Kidney epithelial cell (primary cell): ENCODE results near the gene SLC22A13. TPM values are rescaled to one million over a fixed set of nuclear protein-coding genes. Genes with fewer than 3 reads are reported as not detected.

Experiments
- DNase-seq: peaks from one replicate; pipeline ENCODE4 v3.0.0-alpha.2; 2010; ENCODE audit warnings: low read depth
- H3K27me3 ChIP-seq: 2 replicates; pipeline ENCODE4 v1.6.0; 2011; ENCODE audit warnings: low read length; ENCODE audit not compliant: control insufficient read depth, insufficient read depth
- H3K36me3 ChIP-seq: 2 replicates; pipeline ENCODE4 v1.5.1; 2011; ENCODE audit warnings: low read length; ENCODE audit not compliant: control insufficient read depth, insufficient read depth
- H3K4me3 ChIP-seq: 2 replicates; pipeline ENCODE4 v1.5.1; 2011; ENCODE audit warnings: low read depth, mild to moderate bottlenecking, control low read depth, low read length
- total RNA-seq: library from RNA; depleted of rRNA; stranded (reverse); fragments of >200 nt; gene quantifications from 2 replicates; pipeline ENCODE4 v1.2.3, GENCODE V29; 2015
- TF ChIP-seq, protein P1 (sequence below): IDR thresholded peaks from 2 replicates; pipeline ENCODE4 v1.5.1; 2011; ENCODE audit warnings: mild to moderate bottlenecking, moderate library complexity, low read length, control low read depth, inconsistent platforms; ENCODE audit not compliant: insufficient read depth, poor library complexity, severe bottlenecking

The SLC22A13 gene
- total RNA-seq, 1 donor from 2014 or later, result not detected

DNA sequence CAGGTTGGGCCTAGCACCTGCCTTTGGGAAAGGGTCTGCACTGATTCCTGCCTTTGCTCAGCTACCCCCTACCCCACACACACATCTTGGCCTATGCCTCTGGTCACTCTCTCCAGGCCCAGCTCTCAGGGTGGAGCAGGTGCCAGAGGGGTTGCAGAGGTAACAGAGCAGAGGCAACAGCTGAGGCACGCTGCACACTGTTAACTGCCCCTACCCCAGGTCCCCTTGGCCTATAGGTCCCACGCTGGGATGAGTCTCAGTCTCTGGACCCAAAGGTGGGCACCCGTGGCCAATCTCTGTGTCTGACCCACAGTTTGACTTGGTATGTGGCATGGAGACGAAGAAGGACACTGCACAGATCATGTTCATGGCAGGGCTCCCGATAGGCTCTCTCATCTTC is 41.3 kb downstream of the SLC22A13 start:
- no peaks in the 10 kb centered on the region for H3K27me3 ChIP-seq
- no peak overlapping the region for H3K4me3 ChIP-seq
- TF ChIP-seq, protein P1, sequence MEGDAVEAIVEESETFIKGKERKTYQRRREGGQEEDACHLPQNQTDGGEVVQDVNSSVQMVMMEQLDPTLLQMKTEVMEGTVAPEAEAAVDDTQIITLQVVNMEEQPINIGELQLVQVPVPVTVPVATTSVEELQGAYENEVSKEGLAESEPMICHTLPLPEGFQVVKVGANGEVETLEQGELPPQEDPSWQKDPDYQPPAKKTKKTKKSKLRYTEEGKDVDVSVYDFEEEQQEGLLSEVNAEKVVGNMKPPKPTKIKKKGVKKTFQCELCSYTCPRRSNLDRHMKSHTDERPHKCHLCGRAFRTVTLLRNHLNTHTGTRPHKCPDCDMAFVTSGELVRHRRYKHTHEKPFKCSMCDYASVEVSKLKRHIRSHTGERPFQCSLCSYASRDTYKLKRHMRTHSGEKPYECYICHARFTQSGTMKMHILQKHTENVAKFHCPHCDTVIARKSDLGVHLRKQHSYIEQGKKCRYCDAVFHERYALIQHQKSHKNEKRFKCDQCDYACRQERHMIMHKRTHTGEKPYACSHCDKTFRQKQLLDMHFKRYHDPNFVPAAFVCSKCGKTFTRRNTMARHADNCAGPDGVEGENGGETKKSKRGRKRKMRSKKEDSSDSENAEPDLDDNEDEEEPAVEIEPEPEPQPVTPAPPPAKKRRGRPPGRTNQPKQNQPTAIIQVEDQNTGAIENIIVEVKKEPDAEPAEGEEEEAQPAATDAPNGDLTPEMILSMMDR, result no peak
- DNase-seq, result no peak
- H3K36me3 ChIP-seq, result no peaks in the 10 kb centered on the region

DNA sequence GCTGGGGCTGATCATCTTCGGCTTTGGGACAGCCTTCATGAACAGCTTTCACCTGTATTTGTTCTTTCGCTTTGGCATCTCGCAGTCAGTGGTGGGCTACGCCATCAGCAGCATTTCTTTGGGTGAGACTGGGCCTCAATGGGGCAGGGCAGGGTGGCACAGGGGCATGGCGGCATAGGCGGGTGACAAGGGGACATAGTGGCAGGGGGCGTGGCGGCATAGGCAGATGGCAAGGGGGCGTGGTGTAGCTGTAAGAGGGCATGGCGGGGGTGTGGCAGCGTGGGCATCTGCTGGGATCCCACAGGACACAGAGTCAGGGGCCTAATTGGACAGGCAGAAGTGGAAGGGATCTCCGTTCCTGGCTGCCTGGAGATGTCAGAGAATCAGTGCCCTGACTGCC is 42.0 kb downstream of the SLC22A13 start:
- H3K36me3 ChIP-seq, result no peaks in the 10 kb centered on the region
- H3K27me3 ChIP-seq, result no peaks in the 10 kb centered on the region
- TF ChIP-seq, protein P1, result no peak
- H3K4me3 ChIP-seq, result no peak overlapping the region
- DNase-seq, result no peak

DNA sequence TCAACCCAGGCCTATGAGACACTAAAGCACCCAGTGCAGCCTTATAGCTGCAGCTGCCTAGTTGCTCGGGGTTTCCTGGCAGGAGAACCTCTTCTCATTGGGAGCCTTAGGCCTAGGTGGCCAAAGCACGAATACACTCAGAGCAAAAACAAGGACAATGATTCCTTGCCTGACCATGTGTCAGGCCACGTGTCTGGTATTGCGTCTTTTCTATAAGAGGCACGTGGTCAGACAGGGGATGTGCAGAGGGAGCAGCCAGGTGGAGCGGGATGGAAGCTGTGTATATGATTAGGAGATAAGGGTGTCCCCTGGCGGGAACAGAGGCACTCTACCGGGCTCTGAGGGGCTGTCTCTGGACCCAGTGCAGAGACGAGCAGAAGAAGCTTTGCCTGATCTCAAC is 42.8 kb downstream of the SLC22A13 start:
- DNase-seq, result no peak
- no peaks in the 10 kb centered on the region for H3K27me3 ChIP-seq
- TF ChIP-seq, protein P1, result no peak
- H3K36me3 ChIP-seq, result no peaks in the 10 kb centered on the region
- no peak overlapping the region for H3K4me3 ChIP-seq

DNA sequence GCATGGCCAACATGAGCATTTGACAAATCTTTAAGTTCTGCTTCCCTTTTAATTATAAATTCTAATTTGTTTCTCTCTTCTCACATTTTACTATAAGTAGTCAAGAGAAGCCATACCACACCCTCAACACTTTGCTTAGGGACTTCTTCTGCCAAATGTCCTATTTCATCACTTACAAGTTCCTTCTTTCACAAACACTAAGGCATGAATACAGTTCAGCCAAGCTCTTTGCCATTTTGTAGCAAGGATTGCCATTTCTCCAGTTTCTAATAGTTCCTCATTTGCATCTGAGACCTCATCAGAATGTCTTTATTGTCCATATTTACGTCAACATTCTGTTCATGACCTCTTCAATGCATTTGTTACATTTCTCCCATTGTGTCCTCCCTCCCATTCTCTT is 45.9 kb downstream of the SLC22A13 start:
- Histone ChIP-seq H3K4me3 (no peak overlapping the region), H3K27me3 (peaks cover 3% of the 10 kb centered on the region), H3K36me3 (no peaks in the 10 kb centered on the region)
- no peak for DNase-seq
- TF ChIP-seq, protein P1, result no peak

DNA sequence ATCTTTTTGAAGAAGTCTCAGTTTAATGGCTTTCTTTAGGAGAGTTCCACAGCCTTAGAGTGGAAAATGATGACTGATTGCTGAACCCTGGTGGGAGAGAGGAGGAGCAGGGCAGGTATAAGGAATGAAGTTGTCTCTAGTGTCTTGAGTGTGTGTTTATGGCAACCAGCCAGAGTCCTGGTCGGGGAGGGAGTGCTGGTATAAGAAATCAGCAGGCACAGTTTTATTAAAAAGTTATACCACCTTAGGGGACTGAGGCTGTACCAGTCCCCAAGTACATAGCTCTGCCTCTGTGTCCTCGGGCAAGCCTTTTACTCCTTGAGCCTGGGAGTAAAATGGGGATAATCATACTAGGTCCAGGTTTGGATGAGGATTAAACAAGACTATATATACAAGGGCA is 46.3 kb downstream of the SLC22A13 start:
- TF ChIP-seq, protein P1, result no peak
- DNase-seq, result no peak
- no peak overlapping the region for H3K4me3 ChIP-seq

DNA sequence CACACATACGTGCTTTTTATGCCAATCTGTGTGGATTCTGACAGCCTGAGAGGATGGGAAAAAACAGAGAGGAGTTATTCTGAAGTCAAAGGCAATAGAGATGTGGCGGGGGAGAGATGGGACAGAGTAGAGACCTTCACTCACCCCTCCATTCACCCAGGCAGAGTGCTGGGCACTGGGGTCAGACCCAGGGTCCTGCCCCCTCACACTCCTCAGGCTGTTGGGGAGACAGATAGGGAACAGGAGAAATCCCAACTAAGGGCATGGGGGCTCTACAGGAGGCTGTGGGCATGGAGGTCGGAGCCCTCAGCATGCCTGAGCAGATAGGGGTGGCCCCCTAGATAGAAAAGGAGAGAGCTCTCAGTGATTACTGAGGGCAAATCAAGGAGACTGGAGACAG is 46.7 kb downstream of the SLC22A13 start:
- H3K36me3 ChIP-seq, result no peaks in the 10 kb centered on the region
- no peak for DNase-seq
- H3K27me3 ChIP-seq, result peaks cover 3% of the 10 kb centered on the region
- TF ChIP-seq, protein P1, result no peak
- H3K4me3 ChIP-seq, result no peak overlapping the region

More for the DNA sequence above, 46.3 kb downstream of the SLC22A13 start:
- Histone ChIP-seq H3K27me3 (peaks cover 3% of the 10 kb centered on the region), H3K36me3 (no peaks in the 10 kb centered on the region)
